ENCODE results near the gene VPS45. TPM values are rescaled to one million over a fixed set of nuclear protein-coding genes. Genes with fewer than 3 reads are reported as not detected.

The VPS45 gene
- polyA plus RNA-seq, 1 of the 3 experiments (the other 2 are of a cell fraction): 31.5 TPM

DNA sequence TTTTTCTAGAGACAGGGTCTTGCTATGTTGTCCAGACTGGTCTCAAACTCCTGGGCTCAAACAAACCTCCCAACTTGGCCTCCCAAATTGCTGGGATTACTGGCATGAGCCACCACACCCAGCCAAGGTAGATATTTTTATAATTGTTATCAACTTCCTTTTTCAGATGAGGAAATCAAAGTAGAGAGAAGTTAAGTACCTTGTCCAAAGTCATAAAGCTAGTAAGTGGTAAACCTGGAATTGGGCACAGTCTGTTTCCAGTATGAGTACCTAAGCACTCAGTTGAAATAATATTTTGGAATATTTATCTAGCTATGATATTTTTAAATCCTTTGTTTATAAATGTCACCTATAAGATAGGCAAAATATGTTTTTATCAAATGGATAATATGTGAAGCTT lies 59.9 kb downstream of the VPS45 start:
- Histone ChIP-seq H2AFZ (ENCODE audit: low read depth) (no peak overlapping the region), H3F3A (replicated peaks; ENCODE audit: insufficient read depth) (peaks cover 8% of the 10 kb centered on the region), H3K79me2 (ENCODE audit: insufficient read depth) (no peaks in the 10 kb centered on the region), H4K20me1 (ENCODE audit: insufficient read depth) (no peaks in the 10 kb centered on the region), H3K4me3 (ENCODE audit: low read depth in 2 of 2, low read length in 1 of 2) (no peak overlapping the region), H3K9me3 (no peaks in the 10 kb centered on the region), H3K36me3 (replicated peaks in 1 of 2; ENCODE audit: control insufficient read depth in 1 of 2, insufficient read depth in 2 of 2, low read length in 1 of 2) (peaks cover 4 to 7% of the 10 kb centered on the region in 2 experiments), H3K4me1 (ENCODE audit: control insufficient read depth in 1 of 2, insufficient read depth in 2 of 2, low read depth in 1 of 2, low read length in 1 of 2) (no peaks in the 10 kb centered on the region), H3K27me3 (ENCODE audit: insufficient read depth) (no peaks in the 10 kb centered on the region), H3K9ac (no peak overlapping the region), H3K4me2 (no peak overlapping the region), H3K27ac (ENCODE audit: low read depth in 2 of 2, low read length in 1 of 2) (peak overlapping the region in 1 of 2 experiments; percentile 22; a peak in 2 of 4 replicates), H3K9me2 (no peaks in the 10 kb centered on the region)
- POLR2A ChIA-PET: no interaction called here
- TF ChIP-seq, protein P1, sequence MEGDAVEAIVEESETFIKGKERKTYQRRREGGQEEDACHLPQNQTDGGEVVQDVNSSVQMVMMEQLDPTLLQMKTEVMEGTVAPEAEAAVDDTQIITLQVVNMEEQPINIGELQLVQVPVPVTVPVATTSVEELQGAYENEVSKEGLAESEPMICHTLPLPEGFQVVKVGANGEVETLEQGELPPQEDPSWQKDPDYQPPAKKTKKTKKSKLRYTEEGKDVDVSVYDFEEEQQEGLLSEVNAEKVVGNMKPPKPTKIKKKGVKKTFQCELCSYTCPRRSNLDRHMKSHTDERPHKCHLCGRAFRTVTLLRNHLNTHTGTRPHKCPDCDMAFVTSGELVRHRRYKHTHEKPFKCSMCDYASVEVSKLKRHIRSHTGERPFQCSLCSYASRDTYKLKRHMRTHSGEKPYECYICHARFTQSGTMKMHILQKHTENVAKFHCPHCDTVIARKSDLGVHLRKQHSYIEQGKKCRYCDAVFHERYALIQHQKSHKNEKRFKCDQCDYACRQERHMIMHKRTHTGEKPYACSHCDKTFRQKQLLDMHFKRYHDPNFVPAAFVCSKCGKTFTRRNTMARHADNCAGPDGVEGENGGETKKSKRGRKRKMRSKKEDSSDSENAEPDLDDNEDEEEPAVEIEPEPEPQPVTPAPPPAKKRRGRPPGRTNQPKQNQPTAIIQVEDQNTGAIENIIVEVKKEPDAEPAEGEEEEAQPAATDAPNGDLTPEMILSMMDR (IDR thresholded peaks at IDR 0.05): no peak
- TF ChIP-seq JUND (IDR thresholded peaks at IDR 0.05): no peak
- no peak for TF ChIP-seq EP300 (IDR thresholded peaks at IDR 0.05; ENCODE audit: borderline replicate concordance in 1 of 2, low read depth in 1 of 2, low read length in 1 of 2)
- TF ChIP-seq TAF1 (IDR thresholded peaks at IDR 0.05; ENCODE audit: borderline replicate concordance, low read depth, low read length): no peak
- TF ChIP-seq, protein P2, sequence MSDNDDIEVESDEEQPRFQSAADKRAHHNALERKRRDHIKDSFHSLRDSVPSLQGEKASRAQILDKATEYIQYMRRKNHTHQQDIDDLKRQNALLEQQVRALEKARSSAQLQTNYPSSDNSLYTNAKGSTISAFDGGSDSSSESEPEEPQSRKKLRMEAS (IDR thresholded peaks at IDR 0.05; ENCODE audit: low read depth): no peak
- TF ChIP-seq ELF1 (IDR thresholded peaks at IDR 0.05): no peak
- no peak for TF ChIP-seq FOSL2 (IDR thresholded peaks at IDR 0.05; ENCODE audit: borderline replicate concordance, low read depth)
- TF ChIP-seq, protein P3, sequence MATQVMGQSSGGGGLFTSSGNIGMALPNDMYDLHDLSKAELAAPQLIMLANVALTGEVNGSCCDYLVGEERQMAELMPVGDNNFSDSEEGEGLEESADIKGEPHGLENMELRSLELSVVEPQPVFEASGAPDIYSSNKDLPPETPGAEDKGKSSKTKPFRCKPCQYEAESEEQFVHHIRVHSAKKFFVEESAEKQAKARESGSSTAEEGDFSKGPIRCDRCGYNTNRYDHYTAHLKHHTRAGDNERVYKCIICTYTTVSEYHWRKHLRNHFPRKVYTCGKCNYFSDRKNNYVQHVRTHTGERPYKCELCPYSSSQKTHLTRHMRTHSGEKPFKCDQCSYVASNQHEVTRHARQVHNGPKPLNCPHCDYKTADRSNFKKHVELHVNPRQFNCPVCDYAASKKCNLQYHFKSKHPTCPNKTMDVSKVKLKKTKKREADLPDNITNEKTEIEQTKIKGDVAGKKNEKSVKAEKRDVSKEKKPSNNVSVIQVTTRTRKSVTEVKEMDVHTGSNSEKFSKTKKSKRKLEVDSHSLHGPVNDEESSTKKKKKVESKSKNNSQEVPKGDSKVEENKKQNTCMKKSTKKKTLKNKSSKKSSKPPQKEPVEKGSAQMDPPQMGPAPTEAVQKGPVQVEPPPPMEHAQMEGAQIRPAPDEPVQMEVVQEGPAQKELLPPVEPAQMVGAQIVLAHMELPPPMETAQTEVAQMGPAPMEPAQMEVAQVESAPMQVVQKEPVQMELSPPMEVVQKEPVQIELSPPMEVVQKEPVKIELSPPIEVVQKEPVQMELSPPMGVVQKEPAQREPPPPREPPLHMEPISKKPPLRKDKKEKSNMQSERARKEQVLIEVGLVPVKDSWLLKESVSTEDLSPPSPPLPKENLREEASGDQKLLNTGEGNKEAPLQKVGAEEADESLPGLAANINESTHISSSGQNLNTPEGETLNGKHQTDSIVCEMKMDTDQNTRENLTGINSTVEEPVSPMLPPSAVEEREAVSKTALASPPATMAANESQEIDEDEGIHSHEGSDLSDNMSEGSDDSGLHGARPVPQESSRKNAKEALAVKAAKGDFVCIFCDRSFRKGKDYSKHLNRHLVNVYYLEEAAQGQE (IDR thresholded peaks at IDR 0.05; ENCODE audit: low read depth, low read length): no peak
- no peak for TF ChIP-seq RCOR1 (IDR thresholded peaks at IDR 0.05; ENCODE audit: low read length)
- no peak for DNase-seq
- CTCF ChIA-PET: interaction anchor here (0.6 to 1.3 kb wide), 2 partner anchors 22 to 38 kb away, joined by 4 to 7 read pairs; no protein-coding TSS in a partner anchor

DNA sequence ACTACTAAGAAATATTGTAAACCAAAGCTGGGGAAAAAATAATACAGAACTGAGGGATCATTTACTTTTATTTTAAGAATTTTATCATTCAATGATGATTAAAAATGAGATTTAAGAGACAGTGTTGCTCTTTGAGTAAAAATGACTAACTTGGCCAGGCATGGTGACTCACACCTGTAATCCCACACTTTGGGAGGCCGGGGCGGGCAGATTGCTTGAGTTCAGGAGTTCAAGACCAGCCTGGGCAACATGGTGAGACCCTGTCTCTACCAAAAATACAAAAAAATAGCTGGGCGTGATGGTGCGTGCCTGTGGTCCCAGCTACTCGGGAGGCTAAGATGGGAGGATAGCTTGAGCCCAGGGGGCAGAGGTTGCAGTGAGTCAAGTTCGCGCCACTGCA lies 60.3 kb downstream of the VPS45 start:
- Histone ChIP-seq H3K36me3 (replicated peaks in 1 of 2; ENCODE audit: control insufficient read depth in 1 of 2, insufficient read depth in 2 of 2, low read length in 1 of 2) (peaks cover 4 to 7% of the 10 kb centered on the region in 2 experiments), H3K9me2 (no peaks in the 10 kb centered on the region), H3K27ac (ENCODE audit: low read depth in 2 of 2, low read length in 1 of 2) (peak overlapping the region in 1 of 2 experiments; percentile 22; a peak in 2 of 4 replicates), H4K20me1 (ENCODE audit: insufficient read depth) (no peaks in the 10 kb centered on the region), H3F3A (replicated peaks; ENCODE audit: insufficient read depth) (peaks cover 8% of the 10 kb centered on the region), H3K4me1 (ENCODE audit: control insufficient read depth in 1 of 2, insufficient read depth in 2 of 2, low read depth in 1 of 2, low read length in 1 of 2) (no peaks in the 10 kb centered on the region), H3K79me2 (ENCODE audit: insufficient read depth) (no peaks in the 10 kb centered on the region), H3K9me3 (no peaks in the 10 kb centered on the region), H2AFZ (ENCODE audit: low read depth) (no peak overlapping the region), H3K9ac (no peak overlapping the region), H3K27me3 (ENCODE audit: insufficient read depth) (no peaks in the 10 kb centered on the region), H3K4me2 (no peak overlapping the region), H3K4me3 (ENCODE audit: low read depth in 2 of 2, low read length in 1 of 2) (no peak overlapping the region)
- CTCF ChIA-PET: interaction anchor here (1.3 kb wide), 1 partner anchor 38 kb away, joined by 7 read pairs; no protein-coding TSS in a partner anchor
- peak; percentile 18; the same call in 1 of the 2 replicates for TF ChIP-seq FOSL2 (IDR thresholded peaks at IDR 0.05; ENCODE audit: borderline replicate concordance, low read depth)
- TF ChIP-seq EZH2phosphoT487 (IDR thresholded peaks at IDR 0.05; ENCODE audit: borderline replicate concordance, low read depth): no peak
- TF ChIP-seq, protein P2 (IDR thresholded peaks at IDR 0.05; ENCODE audit: low read depth): no peak
- POLR2A ChIA-PET: no interaction called here
- WGBS (ENCODE audit: low lambda C conversion rate): 94% methylated on average over 7 of the region's 7 CpGs
- DNase-seq: no peak
